Gastrocnemius medialis (tissue), 4 donors: ENCODE data around the gene MINDY4.

Experiments used
- CTCF ChIP-seq, 5 experiments: fragments of 450-650 bp in 3 of 5; fragments of 200-600 bp in 2 of 5; sonication (generic) in 2 of 5; IDR thresholded peaks in 4 of 5; conservative IDR thresholded peaks in 1 of 5; 1 replicate in 4 of 5; 2 replicates in 1 of 5; pipeline ENCODE4 v1.5.1; 2016 to 2019; ENCODE audit warnings: antibody characterized with exemption in 5 of 5, mild to moderate bottlenecking in 3 of 5, moderate library complexity in 3 of 5
- POLR2A ChIP-seq, 2 donors: fragments of 450-650 bp; IDR thresholded peaks; one replicate each; pipeline ENCODE4 v1.6.1; 2017; ENCODE audit warnings: antibody characterized with exemption in 2 of 2, mild to moderate bottlenecking in 2 of 2, moderate library complexity in 2 of 2

DNA sequence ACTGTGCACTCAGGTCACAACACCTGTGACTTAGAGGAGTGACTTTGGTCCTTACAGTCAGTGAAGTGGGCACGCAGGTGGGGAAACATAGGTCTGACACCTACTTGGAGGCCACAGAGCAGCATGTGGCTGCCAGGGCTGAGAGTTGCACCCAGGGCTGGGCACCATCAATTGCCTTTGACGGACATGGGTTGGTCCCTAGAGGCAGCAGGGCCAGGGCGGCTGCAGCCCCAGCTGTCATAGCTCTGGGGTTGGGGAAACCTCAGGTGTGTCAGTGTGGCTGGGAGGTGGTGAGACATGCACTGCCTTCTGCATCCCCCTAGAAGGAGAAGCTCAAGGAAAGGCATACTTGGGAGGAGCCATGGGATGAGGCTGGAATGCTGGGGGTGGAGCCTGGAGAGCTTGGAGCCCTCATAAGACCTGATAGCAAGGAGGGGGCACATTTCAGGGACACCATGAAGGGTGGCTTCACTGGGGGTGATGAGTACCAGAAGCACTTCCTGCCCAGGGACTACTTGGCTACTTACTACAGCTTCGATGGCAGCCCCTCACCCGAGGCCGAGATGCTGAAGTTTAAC, 19.4 kb upstream of the MINDY4 start, which contains the start of gene INMT:
- TF ChIP-seq POLR2A (IDR thresholded peaks at IDR 0.05) (no peak), CTCF (IDR thresholded peaks at IDR 0.05 in 4 of 5, conservative IDR thresholded peaks at IDR 0.05 in 1 of 5) (no peak)
